ENCODE results near the gene NFIX. TPM values are rescaled to one million over a fixed set of nuclear protein-coding genes. Genes with fewer than 3 reads are reported as not detected.

The NFIX gene
- total and polyA plus RNA-seq, 2 donors (not counting 3 experiments of a cell fraction or from before 2014, with no cell fraction given): 9.8 to 37.7 TPM

DNA sequence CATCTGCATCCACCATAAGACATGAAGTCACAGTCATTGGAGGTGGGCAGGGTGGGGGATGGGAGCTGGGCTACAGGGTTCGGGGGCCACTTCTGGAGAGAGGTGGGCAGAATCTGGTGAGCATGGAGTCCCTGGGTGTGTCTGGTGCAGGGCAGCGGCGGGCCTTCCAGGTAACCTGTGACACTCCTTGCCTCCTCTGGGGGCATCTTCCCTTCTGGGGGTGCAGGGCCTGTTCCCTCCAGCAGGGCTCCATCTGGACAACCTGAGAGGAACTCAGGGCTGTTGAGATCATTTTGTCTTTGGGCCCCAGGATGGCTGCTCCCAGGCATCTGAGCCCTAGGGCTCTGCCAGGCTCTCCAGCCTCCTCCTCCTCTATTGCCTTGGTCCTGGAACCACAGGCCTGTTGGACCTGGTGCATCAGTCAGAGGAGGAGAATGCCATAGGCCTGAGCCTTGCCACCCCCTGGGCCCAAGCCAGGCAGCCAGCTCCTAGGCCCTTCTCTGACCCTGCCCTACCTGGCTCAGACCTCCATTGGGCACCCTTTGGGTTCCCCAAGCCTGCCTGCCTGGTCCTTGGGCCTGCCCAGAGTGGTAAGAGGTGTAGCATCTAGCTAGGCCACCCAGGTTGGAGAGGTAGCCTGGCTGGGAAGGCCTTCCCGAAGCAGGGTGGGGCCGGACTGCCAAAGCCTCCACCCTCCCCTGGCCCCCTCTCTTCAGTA lies 94.0 kb downstream of the NFIX start:
- no peak overlapping the region for H3K9ac ChIP-seq (replicated peaks; ENCODE audit: extremely low read depth, insufficient read depth, low read length)
- no peaks in the 10 kb centered on the region for H3K9me1 ChIP-seq (replicated peaks; ENCODE audit: control insufficient read depth, extremely low read depth, insufficient read depth, low read length)
- CTCF ChIA-PET: interaction anchor here (1.4 to 8.5 kb wide), 3 partner anchors 28 to 109 kb away, joined by 3 to 543 read pairs (median 9); no protein-coding TSS in a partner anchor
- no peak overlapping the region for H3K4me2 ChIP-seq (ENCODE audit: insufficient read depth, low read length)
- H3K36me3 ChIP-seq (ENCODE audit: control insufficient read depth in 2 of 2, extremely low read depth in 1 of 2, insufficient read depth in 2 of 2, low read length in 2 of 2): no peaks in the 10 kb centered on the region
- peaks cover 16% of the 10 kb centered on the region for H3K4me1 ChIP-seq (ENCODE audit: control insufficient read depth, extremely low read depth, insufficient read depth, low read length)
- dilution Hi-C loops (cut with MboI; ENCODE audit: extremely low pct_ligation_motif_present, low sequenced_read_pairs): no loop called here
- no peaks in the 10 kb centered on the region for H3K79me2 ChIP-seq (ENCODE audit: control insufficient read depth, insufficient read depth, low read length)
- no TSS peak for BruUV-seq (replicated peaks)
- intact Hi-C loops (cut with micrococcal nuclease): no loop called here
- no peak overlapping the region for H3K4me3 ChIP-seq (replicated peaks in 1 of 3; ENCODE audit: insufficient read depth in 1 of 3, low read depth in 1 of 3, low read length in 3 of 3)
- no peaks in the 10 kb centered on the region for H4K20me1 ChIP-seq (replicated peaks; ENCODE audit: control insufficient read depth, extremely low read depth, insufficient read depth, low read length)
- no peaks in the 10 kb centered on the region for H3K27me3 ChIP-seq (ENCODE audit: control insufficient read depth in 2 of 2, insufficient read depth in 2 of 2, low read length in 2 of 2)
- no peak overlapping the region for H3K27ac ChIP-seq (ENCODE audit: insufficient read depth, low read depth, low read length)
- FAIRE-seq: no peak
- no peak for DNase-seq (ENCODE audit: low read depth, low spot score)
- no peaks in the 10 kb centered on the region for H3K9me3 ChIP-seq (replicated peaks; ENCODE audit: control insufficient read depth, insufficient read depth, low read length)
- TF ChIP-seq, protein P1, sequence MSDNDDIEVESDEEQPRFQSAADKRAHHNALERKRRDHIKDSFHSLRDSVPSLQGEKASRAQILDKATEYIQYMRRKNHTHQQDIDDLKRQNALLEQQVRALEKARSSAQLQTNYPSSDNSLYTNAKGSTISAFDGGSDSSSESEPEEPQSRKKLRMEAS (IDR thresholded peaks at IDR 0.05; ENCODE audit: insufficient read depth, insufficient read length): no peak
- TF ChIP-seq MYC (IDR thresholded peaks at IDR 0.05; ENCODE audit: low read depth, low read length) (no peak), FOS (IDR thresholded peaks at IDR 0.05; ENCODE audit: borderline replicate concordance, insufficient read depth, low read length) (no peak), JUN (IDR thresholded peaks at IDR 0.05; ENCODE audit: borderline replicate concordance, insufficient read depth, insufficient read length, low read depth) (no peak), POLR2A (IDR thresholded peaks at IDR 0.05; ENCODE audit: low read depth, low read length) (no peak)
- TF ChIP-seq, protein P2, sequence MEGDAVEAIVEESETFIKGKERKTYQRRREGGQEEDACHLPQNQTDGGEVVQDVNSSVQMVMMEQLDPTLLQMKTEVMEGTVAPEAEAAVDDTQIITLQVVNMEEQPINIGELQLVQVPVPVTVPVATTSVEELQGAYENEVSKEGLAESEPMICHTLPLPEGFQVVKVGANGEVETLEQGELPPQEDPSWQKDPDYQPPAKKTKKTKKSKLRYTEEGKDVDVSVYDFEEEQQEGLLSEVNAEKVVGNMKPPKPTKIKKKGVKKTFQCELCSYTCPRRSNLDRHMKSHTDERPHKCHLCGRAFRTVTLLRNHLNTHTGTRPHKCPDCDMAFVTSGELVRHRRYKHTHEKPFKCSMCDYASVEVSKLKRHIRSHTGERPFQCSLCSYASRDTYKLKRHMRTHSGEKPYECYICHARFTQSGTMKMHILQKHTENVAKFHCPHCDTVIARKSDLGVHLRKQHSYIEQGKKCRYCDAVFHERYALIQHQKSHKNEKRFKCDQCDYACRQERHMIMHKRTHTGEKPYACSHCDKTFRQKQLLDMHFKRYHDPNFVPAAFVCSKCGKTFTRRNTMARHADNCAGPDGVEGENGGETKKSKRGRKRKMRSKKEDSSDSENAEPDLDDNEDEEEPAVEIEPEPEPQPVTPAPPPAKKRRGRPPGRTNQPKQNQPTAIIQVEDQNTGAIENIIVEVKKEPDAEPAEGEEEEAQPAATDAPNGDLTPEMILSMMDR (IDR thresholded peaks at IDR 0.05; ENCODE audit: extremely low read depth in 1 of 2, insufficient read depth in 1 of 2, low read depth in 1 of 2, low read length in 2 of 2): peak; percentile 40 to 45
- H2AFZ ChIP-seq (ENCODE audit: low read depth, low read length): no peak overlapping the region
- POLR2A ChIA-PET: no interaction called here

Measured in endothelial cell of umbilical vein (primary cell).